BLaER1 (cell line): ENCODE results near the gene KCNIP4.
"Not testable (repeated sequence)": the region's sequence is repeated elsewhere in the genome, so short reads cannot be mapped to it uniquely, and the experiment has no call there.

ENCODE experiments used
- H3K27ac ChIP-seq: shearing (Covaris generic); formaldehyde crosslinking; 2 replicates; pipeline ENCODE4 v1.8.1; 2022
- H3K27me3 ChIP-seq: shearing (Covaris generic); formaldehyde crosslinking; 2 replicates; pipeline ENCODE4 v1.8.1; 2022
- H3K36me3 ChIP-seq: shearing (Covaris generic); formaldehyde crosslinking; 2 replicates; pipeline ENCODE4 v1.8.1; 2022
- H3K4me1 ChIP-seq: shearing (Covaris generic); formaldehyde crosslinking; 2 replicates; pipeline ENCODE4 v1.8.1; 2022
- H3K4me2 ChIP-seq: shearing (Covaris generic); formaldehyde crosslinking; 2 replicates; pipeline ENCODE4 v1.8.1; 2022
- H3K4me3 ChIP-seq: shearing (Covaris generic); formaldehyde crosslinking; 2 replicates; pipeline ENCODE4 v1.8.1; 2022
- H3K9ac ChIP-seq: shearing (Covaris generic); formaldehyde crosslinking; 2 replicates; pipeline ENCODE4 v1.8.1; 2022
- H3K9me3 ChIP-seq: shearing (Covaris generic); formaldehyde crosslinking; 2 replicates; pipeline ENCODE4 v1.8.1; 2022
- H4K20me1 ChIP-seq: shearing (Covaris generic); formaldehyde crosslinking; 2 replicates; pipeline ENCODE4 v1.8.1; 2022
- Cebpa-rat ChIP-seq: shearing (Covaris generic); IDR thresholded peaks from 2 replicates; pipeline ENCODE4 v1.8.1; 2022

Gene KCNIP4

DNA sequence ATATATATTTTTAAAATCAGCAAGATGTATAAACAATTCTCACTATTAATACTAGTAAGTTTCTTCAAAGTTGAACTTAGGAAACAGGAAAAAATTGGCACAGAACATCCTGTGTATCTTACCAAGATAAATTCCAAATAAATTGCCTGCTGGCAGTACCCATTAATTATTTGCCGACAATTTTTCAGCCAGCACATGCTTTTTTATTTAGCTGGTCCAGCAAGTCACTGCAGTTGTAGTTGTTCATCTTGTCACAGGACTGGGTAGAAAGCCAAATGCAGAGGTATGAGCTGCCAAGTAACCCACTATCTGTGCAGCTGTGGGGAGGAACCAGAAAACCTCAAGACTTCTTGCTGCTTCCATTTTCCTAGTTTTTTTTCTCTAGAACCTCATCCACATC is 1134.9 kb downstream of the KCNIP4 start:
- H3K4me1 ChIP-seq, result no peaks in the 10 kb centered on the region
- H3K36me3 ChIP-seq, result no peaks in the 10 kb centered on the region
- no peak for TF ChIP-seq Cebpa-rat
- H3K27ac ChIP-seq, result no peak overlapping the region
- no peaks in the 10 kb centered on the region for H3K9me3 ChIP-seq
- H4K20me1 ChIP-seq, result no peaks in the 10 kb centered on the region
- no peak overlapping the region for H3K4me2 ChIP-seq
- H3K4me3 ChIP-seq, result no peak overlapping the region
- no peak overlapping the region for H3K9ac ChIP-seq
- no peaks in the 10 kb centered on the region for H3K27me3 ChIP-seq

DNA sequence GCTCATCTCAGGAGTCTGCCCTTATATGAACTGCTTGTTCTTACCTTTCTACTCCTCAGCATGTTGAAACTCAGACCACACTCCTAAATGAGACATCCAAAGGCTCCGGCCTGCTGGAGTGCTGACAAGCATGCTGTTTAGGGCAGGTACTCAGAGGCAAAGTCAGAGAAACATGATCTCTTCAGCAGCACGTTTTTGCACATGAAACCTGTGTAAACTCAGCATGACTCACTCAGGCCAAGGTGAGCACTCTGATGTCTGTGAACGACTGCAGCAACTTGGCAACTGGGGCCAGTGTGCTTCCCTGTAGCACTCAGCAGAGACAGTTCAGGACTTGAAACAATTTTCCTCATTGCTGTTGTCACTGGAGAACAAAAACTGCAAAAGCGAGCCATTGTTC is 1138.8 kb downstream of the KCNIP4 start:
- TF ChIP-seq Cebpa-rat, result no peak
- H3K4me2 ChIP-seq, result no peak overlapping the region
- no peak overlapping the region for H3K27ac ChIP-seq

DNA sequence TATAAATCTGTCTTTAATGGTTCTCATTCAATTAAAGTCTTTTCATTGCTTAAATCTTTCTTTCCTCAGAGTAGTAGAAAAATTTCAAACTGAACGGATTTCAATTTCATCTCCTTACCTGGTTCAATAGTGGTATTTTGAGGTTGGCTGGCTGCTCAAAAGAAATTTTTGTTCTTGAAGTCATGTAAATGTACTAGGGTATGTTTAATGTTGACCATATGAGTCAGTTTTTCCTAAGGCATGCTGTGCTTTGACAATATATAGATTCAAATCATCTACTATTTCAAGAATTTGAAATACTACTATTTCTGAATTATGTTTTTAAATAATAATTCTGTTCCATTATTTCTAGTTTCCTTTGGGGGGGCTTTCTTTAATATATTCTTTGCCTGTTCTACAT is 1142.9 kb downstream of the KCNIP4 start:
- Histone ChIP-seq H3K9me3 (no peaks in the 10 kb centered on the region; the same call in 1 of the 2 replicates), H3K27ac (no peak overlapping the region), H3K4me2 (no peak overlapping the region), H3K4me1 (no peaks in the 10 kb centered on the region), H3K36me3 (no peaks in the 10 kb centered on the region), H3K4me3 (no peak overlapping the region), H3K9ac (no peak overlapping the region), H4K20me1 (no peaks in the 10 kb centered on the region), H3K27me3 (no peaks in the 10 kb centered on the region)
- no peak for TF ChIP-seq Cebpa-rat

More for the DNA sequence above, 1138.8 kb downstream of the KCNIP4 start:
- Histone ChIP-seq H3K9me3 (no peaks in the 10 kb centered on the region), H3K36me3 (no peaks in the 10 kb centered on the region), H4K20me1 (no peaks in the 10 kb centered on the region), H3K9ac (no peak overlapping the region), H3K27me3 (no peaks in the 10 kb centered on the region), H3K4me1 (no peaks in the 10 kb centered on the region), H3K4me3 (no peak overlapping the region)

DNA sequence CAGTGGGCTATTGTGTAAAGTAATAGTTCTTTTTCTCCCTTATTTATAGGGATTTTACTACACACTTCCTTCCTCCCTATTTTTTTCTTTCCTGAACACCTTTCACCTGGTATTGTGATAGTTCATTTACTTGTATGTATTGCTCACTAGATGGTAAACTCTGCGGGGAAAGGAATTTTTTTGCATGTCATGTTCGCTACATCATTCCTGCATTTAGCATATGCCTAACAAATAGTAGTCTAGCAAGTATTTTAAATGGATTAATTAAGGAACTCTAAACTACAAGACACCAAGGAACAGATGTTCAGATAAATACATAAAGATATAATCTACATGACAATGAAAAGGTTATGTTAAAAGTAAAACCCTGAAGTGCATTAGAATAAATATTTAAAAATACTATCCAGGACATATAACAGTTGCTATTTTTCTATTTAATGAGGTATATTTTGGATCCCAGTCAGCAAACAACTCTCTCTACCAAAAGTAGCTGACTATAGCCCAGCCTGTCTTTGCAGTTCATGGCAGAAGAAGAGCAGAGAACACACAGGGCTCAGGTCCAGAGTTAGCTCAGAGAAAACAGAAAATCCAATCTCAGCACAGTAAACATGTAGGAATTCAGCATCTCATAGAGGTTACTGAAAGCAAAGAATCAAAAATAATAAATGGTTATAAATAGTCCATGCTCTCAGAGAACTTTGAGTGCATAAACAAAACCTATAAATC is 1160.5 kb downstream of the KCNIP4 start:
- no peak overlapping the region for H3K4me3 ChIP-seq
- no peaks in the 10 kb centered on the region for H3K4me1 ChIP-seq
- no peak for TF ChIP-seq Cebpa-rat
- no peak overlapping the region for H3K4me2 ChIP-seq
- H3K27me3 ChIP-seq, result no peaks in the 10 kb centered on the region
- no peak overlapping the region for H3K9ac ChIP-seq
- H3K27ac ChIP-seq, result no peak overlapping the region
- H3K9me3 ChIP-seq, result peaks cover 4% of the 10 kb centered on the region
- no peaks in the 10 kb centered on the region for H3K36me3 ChIP-seq
- H4K20me1 ChIP-seq, result no peaks in the 10 kb centered on the region

DNA sequence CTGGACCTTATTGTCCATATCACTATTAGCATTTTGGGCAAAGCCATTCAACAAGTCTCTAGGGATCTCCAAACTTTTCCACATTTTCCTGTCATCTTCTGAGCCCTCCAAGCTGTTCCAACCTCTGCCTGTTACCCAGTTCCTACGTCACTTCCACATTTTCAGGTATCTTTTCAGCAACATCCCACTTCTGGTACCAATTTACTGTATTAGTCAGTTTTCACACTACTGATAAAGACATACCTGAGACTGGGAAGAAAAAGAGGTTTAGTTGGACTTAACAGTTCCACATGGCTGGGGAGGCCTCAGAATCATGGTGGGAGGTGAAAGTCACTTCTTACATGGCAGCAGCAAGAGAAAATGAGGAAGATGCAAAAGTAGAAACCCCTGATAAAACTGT is 1165.4 kb downstream of the KCNIP4 start:
- not testable (repeated sequence) for H3K4me3 ChIP-seq, H3K4me2 ChIP-seq, H3K4me1 ChIP-seq, H3K36me3 ChIP-seq, H3K9ac ChIP-seq, H3K27ac ChIP-seq, H4K20me1 ChIP-seq, H3K27me3 ChIP-seq
- H3K9me3 ChIP-seq, result peaks cover 38% of the 10 kb centered on the region

DNA sequence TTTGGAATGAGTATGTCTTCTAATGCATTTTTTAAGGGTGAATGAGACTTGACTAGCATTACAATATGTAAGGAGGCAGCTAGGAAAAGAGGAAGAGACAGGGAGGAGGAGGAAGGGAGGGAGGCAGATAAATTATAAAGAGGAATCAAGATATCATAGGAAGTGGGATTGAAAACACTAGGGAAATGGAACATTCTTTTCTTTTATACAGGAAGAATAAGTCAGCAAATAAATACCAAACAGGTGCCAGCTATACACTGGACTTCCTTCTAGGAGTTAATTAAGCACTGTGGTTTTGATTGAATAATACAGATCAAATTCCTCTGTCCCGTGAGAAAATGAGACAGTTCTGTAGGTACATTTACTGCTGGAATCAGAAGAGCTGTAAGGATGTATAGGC is 1169.7 kb downstream of the KCNIP4 start:
- TF ChIP-seq Cebpa-rat, result no peak
- no peaks in the 10 kb centered on the region for H4K20me1 ChIP-seq
- H3K4me2 ChIP-seq, result no peak overlapping the region

DNA sequence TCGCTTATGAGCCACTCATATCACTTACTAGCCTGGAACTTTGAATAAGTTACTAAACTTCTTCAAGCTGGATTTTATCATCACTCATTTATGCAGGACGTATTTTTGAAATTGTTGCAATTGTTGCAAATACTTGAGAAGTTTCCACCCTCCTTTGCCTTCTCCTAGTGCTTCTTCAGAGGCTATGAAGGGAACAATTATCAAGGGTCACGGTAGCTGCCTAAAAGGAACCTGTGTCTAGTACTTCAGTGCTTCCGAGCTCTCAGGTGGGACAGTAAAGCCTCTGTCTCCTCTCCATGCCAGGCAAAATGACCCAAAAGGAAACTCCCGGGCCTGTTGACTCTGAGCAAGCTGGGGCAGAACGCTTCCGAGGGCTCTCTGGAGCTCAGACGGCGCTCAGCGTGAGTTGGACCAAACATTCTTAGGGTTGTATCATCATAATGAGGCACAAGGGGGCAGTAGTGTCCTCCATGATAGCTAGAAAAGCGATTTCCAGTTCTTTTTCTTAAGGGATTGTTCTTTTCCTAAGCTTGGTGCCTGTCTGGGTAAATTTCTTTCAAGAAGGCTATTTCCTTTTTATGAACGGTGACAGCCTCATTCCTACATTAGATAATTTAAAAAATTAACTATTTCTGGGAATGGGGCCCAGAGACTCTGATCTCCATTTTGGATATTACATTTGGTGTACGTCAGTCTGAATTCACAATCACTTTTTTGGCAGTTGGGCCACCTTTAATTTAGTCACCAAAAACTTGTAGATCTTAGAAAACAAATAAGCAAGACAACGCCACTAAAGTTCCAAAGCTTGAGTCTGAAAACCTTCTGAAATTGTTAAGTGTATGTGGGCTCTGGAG is 1175.2 kb downstream of the KCNIP4 start:
- H3K4me2 ChIP-seq, result no peak overlapping the region

More for the DNA sequence above, 1169.7 kb downstream of the KCNIP4 start:
- Histone ChIP-seq H3K9ac (no peak overlapping the region), H3K27me3 (no peaks in the 10 kb centered on the region), H3K36me3 (no peaks in the 10 kb centered on the region), H3K4me3 (no peak overlapping the region), H3K9me3 (peaks cover 38% of the 10 kb centered on the region), H3K4me1 (no peaks in the 10 kb centered on the region), H3K27ac (no peak overlapping the region)

DNA sequence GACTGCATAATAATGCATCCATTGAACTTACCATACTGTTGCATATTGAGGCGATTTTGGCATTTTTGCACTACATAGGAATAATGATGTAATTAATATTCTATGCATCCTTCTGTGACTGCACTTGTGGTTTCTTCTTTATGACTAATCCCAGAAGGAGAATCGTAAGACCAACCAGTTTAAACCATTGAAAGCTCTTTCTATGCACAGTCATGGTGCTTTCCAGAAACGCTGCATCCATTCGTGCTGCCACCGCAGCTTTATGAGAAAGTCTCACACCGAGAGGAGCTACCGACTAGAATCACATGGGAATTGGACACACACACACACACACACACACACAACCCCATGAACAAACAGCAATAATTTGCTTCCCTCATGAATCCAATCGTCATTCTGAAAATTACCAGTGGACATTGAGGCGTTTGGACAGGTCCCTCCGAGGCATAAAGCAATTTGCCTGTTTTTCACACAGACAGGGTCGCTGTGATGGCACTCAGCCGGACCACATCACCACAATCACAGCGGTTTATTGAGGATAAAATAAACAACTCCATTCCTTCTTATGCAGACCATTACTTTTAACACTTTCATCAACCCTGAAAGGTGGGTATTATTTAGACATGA is 1184.1 kb downstream of the KCNIP4 start:
- no peak overlapping the region for H3K4me3 ChIP-seq
- no peaks in the 10 kb centered on the region for H3K36me3 ChIP-seq
- TF ChIP-seq Cebpa-rat, result no peak
- H3K4me1 ChIP-seq, result no peaks in the 10 kb centered on the region
- no peak overlapping the region for H3K9ac ChIP-seq
- no peaks in the 10 kb centered on the region for H4K20me1 ChIP-seq
- H3K4me2 ChIP-seq, result no peak overlapping the region
- H3K27ac ChIP-seq, result no peak overlapping the region
- no peaks in the 10 kb centered on the region for H3K27me3 ChIP-seq
- H3K9me3 ChIP-seq, result no peaks in the 10 kb centered on the region

More for the DNA sequence above, 1175.2 kb downstream of the KCNIP4 start:
- Histone ChIP-seq H3K27ac (no peak overlapping the region), H3K4me1 (no peaks in the 10 kb centered on the region), H3K36me3 (no peaks in the 10 kb centered on the region), H3K9ac (no peak overlapping the region), H3K27me3 (no peaks in the 10 kb centered on the region), H3K4me3 (no peak overlapping the region), H4K20me1 (no peaks in the 10 kb centered on the region), H3K9me3 (no peaks in the 10 kb centered on the region)
- TF ChIP-seq Cebpa-rat, result no peak

DNA sequence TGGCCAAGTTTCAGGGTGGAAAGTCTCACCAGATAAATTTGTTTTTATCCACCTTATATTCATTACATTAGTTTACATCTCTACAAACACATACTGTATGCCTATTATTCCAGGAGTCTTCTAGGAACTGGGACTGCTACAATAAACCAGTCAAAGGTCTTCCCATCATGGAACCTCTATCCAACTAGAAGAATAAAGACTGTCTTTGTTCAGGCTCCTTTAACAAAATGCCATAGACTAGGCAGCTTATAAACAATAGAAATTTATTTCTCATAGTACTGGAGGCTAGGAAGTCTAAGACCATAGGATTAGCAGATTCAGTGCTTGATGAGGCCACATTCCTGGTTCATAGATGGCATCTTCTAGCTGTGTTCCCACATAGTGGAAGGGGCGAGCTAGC is 1186.7 kb downstream of the KCNIP4 start:
- H4K20me1 ChIP-seq, result no peaks in the 10 kb centered on the region
- no peaks in the 10 kb centered on the region for H3K27me3 ChIP-seq
- H3K9me3 ChIP-seq, result no peaks in the 10 kb centered on the region
- no peak overlapping the region for H3K27ac ChIP-seq
- H3K4me2 ChIP-seq, result no peak overlapping the region
- no peak overlapping the region for H3K4me3 ChIP-seq
- no peaks in the 10 kb centered on the region for H3K4me1 ChIP-seq
- no peaks in the 10 kb centered on the region for H3K36me3 ChIP-seq
- no peak overlapping the region for H3K9ac ChIP-seq
- TF ChIP-seq Cebpa-rat, result no peak

DNA sequence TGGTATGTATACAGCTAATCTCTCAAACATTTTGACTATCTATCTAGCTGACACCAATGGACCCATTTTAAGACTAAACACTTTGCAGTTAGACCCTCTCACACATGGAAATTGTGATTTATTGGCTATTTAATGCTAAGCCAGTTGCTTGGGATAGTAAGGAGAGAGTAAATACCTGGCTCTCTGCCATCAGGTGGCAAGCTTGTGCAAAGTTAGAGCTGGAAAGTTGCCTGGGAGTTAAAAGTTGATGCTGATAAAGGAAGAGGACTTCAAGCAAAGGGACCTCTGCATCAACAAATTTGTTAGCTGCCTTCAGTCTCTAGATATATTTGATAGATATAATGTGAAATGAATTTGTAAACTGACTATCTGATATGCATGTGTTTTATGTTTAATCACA is 1187.2 kb downstream of the KCNIP4 start:
- H3K9ac ChIP-seq, result no peak overlapping the region
- H3K27ac ChIP-seq, result no peak overlapping the region
- H3K4me2 ChIP-seq, result no peak overlapping the region
- H4K20me1 ChIP-seq, result no peaks in the 10 kb centered on the region
- H3K27me3 ChIP-seq, result no peaks in the 10 kb centered on the region
- no peak for TF ChIP-seq Cebpa-rat
- no peaks in the 10 kb centered on the region for H3K9me3 ChIP-seq
- no peaks in the 10 kb centered on the region for H3K36me3 ChIP-seq
- no peak overlapping the region for H3K4me3 ChIP-seq
- H3K4me1 ChIP-seq, result no peaks in the 10 kb centered on the region
